HEK293 (cell line): ENCODE measurements around the gene IKZF4.

Experiments used
- CTCF ChIA-PET: fragments of 350-600 bp; formaldehyde crosslinking; extraction: SDS; loops from one replicate; lab custom pipeline; 2021; ENCODE audit warnings: antibody characterized with exemption; lab: Yijun Ruan, JAX
- POLR2A ChIA-PET: fragments of 300-600 bp; formaldehyde crosslinking; extraction: SDS; loops from one replicate; lab custom pipeline; 2020; ENCODE audit warnings: antibody characterized with exemption, inconsistent platforms; lab: Yijun Ruan, JAX
- H3K27ac ChIP-seq: fragments of 200-500 bp; sonication (Bioruptor generic); 2 replicates; pipeline ENCODE4 v1.5.1; 2014; ENCODE audit warnings: low read depth, low read length, control low read depth, inconsistent platforms; ENCODE audit errors: extremely low read depth
- H3K36me3 ChIP-seq, 2 experiments: fragments of 200-500 bp in 1 of 2; sonication (Bioruptor generic) in 1 of 2; 1 replicate in 1 of 2; 2 replicates in 1 of 2; pipeline ENCODE4 v1.5.1; 2014 to 2017; ENCODE audit warnings: inconsistent platforms in 2 of 2, low read length in 2 of 2; ENCODE audit not compliant: control insufficient read depth in 2 of 2, insufficient read depth in 1 of 2
- H3K4me1 ChIP-seq: fragments of 200-500 bp; sonication (Bioruptor generic); 2 replicates; pipeline ENCODE4 v1.5.1; 2014; ENCODE audit warnings: mild to moderate bottlenecking, low read length, inconsistent platforms; ENCODE audit not compliant: control insufficient read depth, insufficient read depth
- H3K4me3 ChIP-seq: 2 replicates; pipeline ENCODE4 v1.5.1; 2011; ENCODE audit warnings: low read depth, mild to moderate bottlenecking, control low read depth, low read length, moderate library complexity
- H3K9me3 ChIP-seq: fragments of 200-500 bp; sonication (Bioruptor generic); 2 replicates; pipeline ENCODE4 v1.5.1; 2014; ENCODE audit warnings: low read depth, low read length, inconsistent platforms; ENCODE audit not compliant: control insufficient read depth, insufficient read depth
- BCL11A ChIP-seq: fragments of 450-650 bp; formaldehyde crosslinking; IDR thresholded peaks from 2 replicates; pipeline ENCODE4 v1.5.1; 2016; ENCODE audit warnings: low read depth, missing biosample characterization, missing genetic modification characterization
- CTCF ChIP-seq: fragments of 450-650 bp; formaldehyde crosslinking; IDR thresholded peaks from 2 replicates; pipeline ENCODE4 v1.5.1; 2016; ENCODE audit warnings: missing biosample characterization, missing genetic modification characterization
- KLF7 ChIP-seq: fragments of 450-650 bp; formaldehyde crosslinking; IDR thresholded peaks from 2 replicates; pipeline ENCODE4 v1.5.1; 2016; ENCODE audit warnings: missing biosample characterization, missing genetic modification characterization, borderline replicate concordance
- PRDM10 ChIP-seq: fragments of 450-650 bp; formaldehyde crosslinking; IDR thresholded peaks from 2 replicates; pipeline ENCODE4 v1.5.1; 2016; ENCODE audit warnings: missing biosample characterization, missing genetic modification characterization
- TRIM28 ChIP-seq: IDR thresholded peaks from 2 replicates; pipeline ENCODE4 v1.6.1; 2011; ENCODE audit warnings: low read length, control low read depth, borderline replicate concordance
- TSHZ1 ChIP-seq: fragments of 450-650 bp; formaldehyde crosslinking; IDR thresholded peaks from 2 replicates; pipeline ENCODE4 v1.5.1; 2016; ENCODE audit warnings: missing biosample characterization, missing genetic modification characterization, borderline replicate concordance
- ZBTB26 ChIP-seq: fragments of 450-650 bp; formaldehyde crosslinking; optimal IDR thresholded peaks from 2 replicates; pipeline ENCODE3; 2016; ENCODE audit warnings: missing biosample characterization, mild to moderate bottlenecking, missing genetic modification characterization
- ZEB2 ChIP-seq: fragments of 450-650 bp; formaldehyde crosslinking; IDR thresholded peaks from 2 replicates; pipeline ENCODE4 v1.5.1; 2016; ENCODE audit warnings: missing biosample characterization, missing genetic modification characterization
- ZNF121 ChIP-seq: fragments of 450-650 bp; formaldehyde crosslinking; IDR thresholded peaks from 2 replicates; pipeline ENCODE4 v1.5.1; 2016; ENCODE audit warnings: missing biosample characterization, missing genetic modification characterization
- ZNF221 ChIP-seq: fragments of 450-650 bp; formaldehyde crosslinking; IDR thresholded peaks from 2 replicates; pipeline ENCODE4 v1.5.1; 2017; ENCODE audit warnings: missing biosample characterization, missing genetic modification characterization, borderline replicate concordance
- ZNF280D ChIP-seq: fragments of 450-650 bp; formaldehyde crosslinking; IDR thresholded peaks from 2 replicates; pipeline ENCODE4 v1.5.1; 2016; ENCODE audit warnings: missing biosample characterization, missing genetic modification characterization
- ZNF341 ChIP-seq: fragments of 450-650 bp; formaldehyde crosslinking; IDR thresholded peaks from 2 replicates; pipeline ENCODE4; 2016; ENCODE audit warnings: low read depth, missing biosample characterization, missing genetic modification characterization
- ZNF394 ChIP-seq: fragments of 450-650 bp; formaldehyde crosslinking; IDR thresholded peaks from 2 replicates; pipeline ENCODE4 v1.5.1; 2016; ENCODE audit warnings: missing biosample characterization, missing genetic modification characterization, mild to moderate bottlenecking, moderate library complexity, borderline replicate concordance
- ZNF398 ChIP-seq: fragments of 450-650 bp; formaldehyde crosslinking; IDR thresholded peaks from 2 replicates; pipeline ENCODE4 v1.5.1; 2017; ENCODE audit warnings: missing biosample characterization, missing genetic modification characterization
- ZNF654 ChIP-seq: fragments of 450-650 bp; formaldehyde crosslinking; IDR thresholded peaks from 2 replicates; pipeline ENCODE4 v1.5.1; 2016; ENCODE audit warnings: low read depth, missing biosample characterization, missing genetic modification characterization
- ZNF777 ChIP-seq: fragments of 450-650 bp; formaldehyde crosslinking; IDR thresholded peaks from 2 replicates; pipeline ENCODE4 v1.5.1; 2017; ENCODE audit warnings: missing biosample characterization, missing genetic modification characterization, borderline replicate concordance
- ZXDB ChIP-seq: fragments of 450-650 bp; formaldehyde crosslinking; IDR thresholded peaks from 2 replicates; pipeline ENCODE4 v1.5.1; 2016; ENCODE audit warnings: missing biosample characterization, missing genetic modification characterization

The IKZF4 gene

GRCh38 chr12:55996201-55996714 lies 24.6 kb upstream of the IKZF4 start (continued):
- TF ChIP-seq ZXDB (tag by site-specific recombination) (peak; percentile 20; the same call in 1 of the 2 replicates), ZNF221 (tag by site-specific recombination) (no peak), TSHZ1 (tag by site-specific recombination) (no peak), KLF7 (tag by site-specific recombination) (no peak), ZNF121 (tag by site-specific recombination) (peak; percentile 100), ZNF280D (tag by site-specific recombination) (peak; percentile 40; the same call in 1 of the 2 replicates), CTCF (tag by site-specific recombination) (peak; percentile 62; the same call in 1 of the 2 replicates), ZEB2 (peak; percentile 25; the same call in 1 of the 2 replicates), ZNF654 (tag by site-specific recombination) (peak; percentile 74)

- ChIA-PET CTCF (interaction anchor here (0.6 to 4.8 kb wide), 31 partner anchors 9 to 281 kb away, joined by 3 to 46 read pairs (median 6); partner anchors contain the start of genes BLOC1S1, PA2G4, RAB5B and SMARCC2), POLR2A (interaction anchor here (0.5 to 3.3 kb wide), 22 partner anchors 10 to 319 kb away, joined by 3 to 48 read pairs (median 4); partner anchors contain the start of genes CNPY2, PA2G4, RAB5B and RNF41)
- H3K27ac ChIP-seq: peak within 1 kb of the TSS; percentile 38; the same call in 1 of the 2 replicates
- H3K36me3 ChIP-seq: peaks cover 18 to 37% of the 10 kb centered on the region in 2 experiments
- H3K9me3 ChIP-seq: no peaks in the 10 kb centered on the region
- H3K4me1 ChIP-seq: no peaks in the 10 kb centered on the region; the same call in 1 of the 2 replicates
- peak within 1 kb of the TSS; percentile 65 for H3K4me3 ChIP-seq
- TF ChIP-seq ZNF777 (tag by site-specific recombination) (no peak), ZNF394 (peak; percentile 52; the same call in 1 of the 2 replicates), ZBTB26 (tag by site-specific recombination) (peak; percentile 25), TRIM28 (peak; percentile 35; the same call in 1 of the 2 replicates), BCL11A (tag by site-specific recombination) (peak; percentile 70), PRDM10 (0 out of 2 replicates have a peak, but pooled peaks have one; percentile 9), ZNF398 (tag by site-specific recombination) (0 out of 2 replicates have a peak, but pooled peaks have one; percentile 12), ZNF341 (peak; percentile 45)
Measured at GRCh38 chr12:55996715-55997534, 23.9 kb upstream of the IKZF4 start, which contains the start of gene SUOX. TSS of gene SUOX (plus strand) at chr12:55997276. CDS start at chr12:56002222, 4,946 bp downstream.
